Esophagus muscularis mucosa (tissue), 4 donors: ENCODE measurements around the gene LITAF. TPM values are rescaled to one million over a fixed set of nuclear protein-coding genes. Genes with fewer than 3 reads are reported as not detected.
"Not testable (repeated sequence)": the region's sequence is repeated elsewhere in the genome, so short reads cannot be mapped to it uniquely, and the experiment has no call there.

Source experiments
- DNase-seq: peaks from one replicate; pipeline ENCODE4 v3.0.0-alpha.2; 2017; ENCODE audit errors: extremely low spot score
- H3K27ac ChIP-seq, 4 donors: fragments of 200-600 bp; sonication (generic); replicated peaks in 1 of 4; 1 replicate in 3 of 4; 2 replicates in 1 of 4; pipeline ENCODE4 v1.5.1; 2016 to 2019; ENCODE audit warnings: mild to moderate bottlenecking in 1 of 4
- H3K27me3 ChIP-seq, 4 donors: fragments of 200-600 bp; sonication (generic); one replicate each; pipeline versions ENCODE4 v1.5.1 to v1.6.0; 2016 to 2019
- H3K36me3 ChIP-seq, 4 donors: fragments of 200-600 bp; sonication (generic); one replicate each; pipeline ENCODE4 v1.5.1; 2016 to 2019
- H3K4me1 ChIP-seq, 4 donors: fragments of 200-600 bp; sonication (generic); one replicate each; pipeline ENCODE4 v1.5.1; 2016 to 2019
- H3K4me3 ChIP-seq, 4 donors: fragments of 200-600 bp; sonication (generic); 1 replicate in 2 of 4; 2 replicates in 2 of 4; pipeline ENCODE4 v1.5.1; 2016 to 2019; ENCODE audit warnings: mild to moderate bottlenecking in 4 of 4, moderate library complexity in 1 of 4
- H3K9me3 ChIP-seq, 4 donors: fragments of 200-600 bp; sonication (generic); 1 replicate in 3 of 4; 2 replicates in 1 of 4; pipeline ENCODE4 v1.5.1; 2016 to 2019
- EP300 ChIP-seq: sonication (generic); formaldehyde crosslinking; IDR thresholded peaks from one replicate; pipeline ENCODE4 v1.6.1; 2017; ENCODE audit warnings: antibody characterized with exemption
- POLR2A ChIP-seq: fragments of 450-650 bp; IDR thresholded peaks from one replicate; pipeline ENCODE4 v1.6.1; 2017; ENCODE audit warnings: antibody characterized with exemption, moderate library complexity, mild to moderate bottlenecking, low read depth
- POLR2AphosphoS5 ChIP-seq, 2 donors: sonication (generic); formaldehyde crosslinking; IDR thresholded peaks; one replicate each; pipeline ENCODE4 v1.6.1; 2017; ENCODE audit warnings: antibody characterized with exemption in 2 of 2
- WGBS: methylation state at CpG from one replicate; pipeline ENCODE4 v1.1.5; 2018; 5-methylcytosine and 5-hydroxymethylcytosine counted together
- intact Hi-C: fragments of 100-400 bp; cut with DNase I; formaldehyde crosslinking; loops from one replicate; pipeline ENCODE4 v1.15.1; 2023
- total RNA-seq, 4 donors: library from RNA; depleted of rRNA; stranded (reverse); fragments of >200 nt; gene quantifications; one replicate each; pipeline versions ENCODE4 v1.1.0 to v1.2.1, GENCODE V29; 2016
- TF ChIP-seq, protein P1 (sequence below), 3 experiments: fragments of 200-600 bp in 2 of 3; fragments of 450-650 bp in 1 of 3; sonication (generic) in 2 of 3; IDR thresholded peaks; one replicate each; pipeline ENCODE4 v1.5.1; 2017 to 2019; ENCODE audit warnings: antibody characterized with exemption in 3 of 3, mild to moderate bottlenecking in 2 of 3, moderate library complexity in 1 of 3

LITAF gene
- total RNA-seq, 4 donors from 2014 or later, result 28.7 to 88.3 (median 36.8) TPM

GRCh38 chr16:11515540-11516430 is 70.9 kb downstream of the LITAF start:
- 82% methylated on average over 6 of the region's 13 CpGs for WGBS
- no peaks in the 10 kb centered on the region for H3K4me1 ChIP-seq
- no peaks in the 10 kb centered on the region for H3K27me3 ChIP-seq
- no peak overlapping the region for H3K27ac ChIP-seq
- H3K9me3 ChIP-seq, result peaks cover 0 to 1% (median under 1%) of the 10 kb centered on the region in 4 donors
- H3K4me3 ChIP-seq, result no peak overlapping the region
- intact Hi-C loops, result no loop called here
- H3K36me3 ChIP-seq, result no peaks in the 10 kb centered on the region
- DNase-seq, result no peak
- no peak for TF ChIP-seq POLR2A
- TF ChIP-seq EP300, result no peak
- TF ChIP-seq POLR2AphosphoS5 (IDR thresholded peaks at IDR 0.05), result no peak
- TF ChIP-seq, protein P1, sequence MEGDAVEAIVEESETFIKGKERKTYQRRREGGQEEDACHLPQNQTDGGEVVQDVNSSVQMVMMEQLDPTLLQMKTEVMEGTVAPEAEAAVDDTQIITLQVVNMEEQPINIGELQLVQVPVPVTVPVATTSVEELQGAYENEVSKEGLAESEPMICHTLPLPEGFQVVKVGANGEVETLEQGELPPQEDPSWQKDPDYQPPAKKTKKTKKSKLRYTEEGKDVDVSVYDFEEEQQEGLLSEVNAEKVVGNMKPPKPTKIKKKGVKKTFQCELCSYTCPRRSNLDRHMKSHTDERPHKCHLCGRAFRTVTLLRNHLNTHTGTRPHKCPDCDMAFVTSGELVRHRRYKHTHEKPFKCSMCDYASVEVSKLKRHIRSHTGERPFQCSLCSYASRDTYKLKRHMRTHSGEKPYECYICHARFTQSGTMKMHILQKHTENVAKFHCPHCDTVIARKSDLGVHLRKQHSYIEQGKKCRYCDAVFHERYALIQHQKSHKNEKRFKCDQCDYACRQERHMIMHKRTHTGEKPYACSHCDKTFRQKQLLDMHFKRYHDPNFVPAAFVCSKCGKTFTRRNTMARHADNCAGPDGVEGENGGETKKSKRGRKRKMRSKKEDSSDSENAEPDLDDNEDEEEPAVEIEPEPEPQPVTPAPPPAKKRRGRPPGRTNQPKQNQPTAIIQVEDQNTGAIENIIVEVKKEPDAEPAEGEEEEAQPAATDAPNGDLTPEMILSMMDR (IDR thresholded peaks at IDR 0.05), result no peak

- WGBS, result 81% methylated on average over 11 of the region's 14 CpGs
- H3K4me3 ChIP-seq, result no peak overlapping the region
- no peaks in the 10 kb centered on the region for H3K9me3 ChIP-seq
- no peaks in the 10 kb centered on the region for H3K36me3 ChIP-seq
- no peaks in the 10 kb centered on the region for H3K27me3 ChIP-seq
- DNase-seq, result no peak
- TF ChIP-seq EP300, result no peak
- intact Hi-C loops, result no loop called here
- H3K4me1 ChIP-seq, result no peaks in the 10 kb centered on the region
- no peak overlapping the region for H3K27ac ChIP-seq
These were observed 72.4 kb downstream of the LITAF start for GRCh38 chr16:11514283-11514682.

DNA sequence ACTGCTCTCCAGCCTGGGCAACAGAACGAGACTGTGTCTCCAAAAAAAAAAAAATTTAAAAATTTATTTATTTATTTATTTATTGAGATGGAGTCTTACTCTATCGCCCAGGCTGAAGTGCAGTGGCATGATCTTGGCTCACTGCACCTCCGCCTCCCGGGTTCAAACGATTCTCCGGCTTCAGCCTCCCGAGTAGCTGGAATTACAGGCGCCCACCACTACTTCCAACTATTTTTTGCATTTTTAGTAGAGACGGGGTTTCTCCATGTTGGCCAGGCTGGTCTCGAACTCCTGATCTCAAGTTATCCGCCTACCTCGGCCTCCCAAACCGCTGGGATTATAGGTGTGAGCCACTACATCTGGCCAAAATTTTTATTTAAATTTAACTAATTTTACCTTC is 73.4 kb downstream of the LITAF start:
- intact Hi-C loops, DNase-seq, H3K27me3 ChIP-seq, H3K36me3 ChIP-seq, H3K27ac ChIP-seq, H3K9me3 ChIP-seq, H3K4me3 ChIP-seq, H3K4me1 ChIP-seq: not testable (repeated sequence)
- WGBS, result 91% methylated on average over 13 of the region's 13 CpGs

DNA sequence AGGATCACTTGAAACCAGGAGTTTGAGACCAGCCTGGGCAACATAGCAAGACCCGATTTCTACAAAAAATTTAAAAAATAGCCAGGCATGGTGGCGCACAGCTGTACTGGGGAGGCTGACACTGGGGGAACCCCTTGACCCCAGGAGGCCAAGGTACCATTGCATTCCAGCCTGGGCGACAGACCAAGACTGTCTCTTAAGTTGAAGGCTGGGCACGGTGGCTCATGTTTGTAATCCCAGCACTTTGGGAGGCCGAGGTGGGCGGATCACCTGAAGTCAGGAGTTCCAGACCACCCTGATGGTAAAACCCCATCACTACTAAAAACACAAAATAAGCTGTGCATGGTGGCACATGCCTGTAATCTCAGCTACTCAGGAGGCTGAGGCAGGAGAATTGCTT is 74.9 kb downstream of the LITAF start:
- H3K27ac ChIP-seq, result no peak overlapping the region
- H3K36me3 ChIP-seq, result no peaks in the 10 kb centered on the region
- no peak for DNase-seq
- H3K9me3 ChIP-seq, result no peaks in the 10 kb centered on the region
- H3K27me3 ChIP-seq, result no peaks in the 10 kb centered on the region
- H3K4me1 ChIP-seq, result no peaks in the 10 kb centered on the region
- TF ChIP-seq, protein P1 (IDR thresholded peaks at IDR 0.05), result no peak
- TF ChIP-seq EP300 (no peak), POLR2A (no peak), POLR2AphosphoS5 (IDR thresholded peaks at IDR 0.05) (no peak)
- no peak overlapping the region for H3K4me3 ChIP-seq
- 99% methylated on average over 5 of the region's 6 CpGs for WGBS
- intact Hi-C loops, result no loop called here

DNA sequence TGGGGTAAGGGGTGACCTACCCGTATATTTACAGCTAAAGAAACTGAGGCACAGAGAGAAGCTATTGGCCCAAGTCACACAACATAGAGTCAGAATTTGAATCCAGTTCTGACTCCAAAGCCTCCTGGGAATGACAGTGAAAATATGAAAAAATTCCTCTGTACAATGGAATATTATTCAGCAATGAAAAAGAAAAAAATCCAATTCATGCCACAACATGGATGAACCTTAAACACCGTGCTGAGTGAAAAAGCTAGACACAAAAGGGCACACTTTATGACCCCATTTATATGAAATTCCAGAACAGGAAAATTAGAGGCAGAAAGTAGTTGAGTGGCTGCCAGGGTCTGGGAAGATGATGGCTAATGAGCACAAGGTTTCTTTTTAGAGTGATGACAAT is 75.4 kb downstream of the LITAF start:
- Histone ChIP-seq H3K4me3 (no peak overlapping the region), H3K27me3 (no peaks in the 10 kb centered on the region), H3K27ac (no peak overlapping the region), H3K9me3 (no peaks in the 10 kb centered on the region), H3K4me1 (no peaks in the 10 kb centered on the region), H3K36me3 (no peaks in the 10 kb centered on the region)
- DNase-seq, result no peak
- TF ChIP-seq EP300, result no peak
- no peak for TF ChIP-seq POLR2A
- TF ChIP-seq, protein P1 (IDR thresholded peaks at IDR 0.05), result no peak
- no peak for TF ChIP-seq POLR2AphosphoS5 (IDR thresholded peaks at IDR 0.05)
- intact Hi-C loops, result no loop called here
- WGBS, result 93% methylated on average over 2 of the region's 2 CpGs
